Upper lobe of right lung (tissue), 1 donor: Measurements from ENCODE around the gene CCND3. TPM values are rescaled to one million over a fixed set of nuclear protein-coding genes. Genes with fewer than 3 reads are reported as not detected.

ENCODE experiments used
- ATAC-seq: fragments of 200-7000 bp; cut with Tn5 transposase; one replicate; pipeline ENCODE4 v1.9.1; 2020; ENCODE audit warnings: mild to moderate bottlenecking, moderate library complexity
- DNase-seq: peaks from one replicate; pipeline ENCODE4 v3.0.0-alpha.2; 2020
- H3K27ac ChIP-seq: fragments of 200-600 bp; one replicate; pipeline ENCODE4 v1.8.0; 2022
- H3K27me3 ChIP-seq: fragments of 200-600 bp; one replicate; pipeline ENCODE4 v1.8.0; 2022; ENCODE audit warnings: mild to moderate bottlenecking
- H3K36me3 ChIP-seq: fragments of 200-600 bp; one replicate; pipeline ENCODE4 v1.8.0; 2022
- H3K4me1 ChIP-seq: fragments of 200-600 bp; one replicate; pipeline ENCODE4 v1.8.0; 2022
- H3K4me3 ChIP-seq: fragments of 200-600 bp; one replicate; pipeline ENCODE4 v1.8.0; 2022; ENCODE audit warnings: mild to moderate bottlenecking
- H3K9me3 ChIP-seq: fragments of 200-600 bp; one replicate; pipeline ENCODE4 v1.8.0; 2022
- intact Hi-C: fragments of 100-400 bp; cut with DNase I; formaldehyde crosslinking; loops from one replicate; pipeline ENCODE4 v1.11.0; 2022
- total RNA-seq: library from RNA; stranded (reverse); fragmentation: NEBNext Ultra II Directional; extraction: Animal tissue kit (Norgen Biotek cat#: 25700); gene quantifications from one replicate; pipeline ENCODE4 v1.2.1, GENCODE V29; 2021
- TF ChIP-seq, protein P1 (sequence below): fragments of 200-600 bp; IDR thresholded peaks from one replicate; pipeline ENCODE4 v1.8.0; 2022; ENCODE audit warnings: antibody characterized with exemption
- donor health status: DM: no; HTN: yes; CAD: no; lungs with severe emphysema.

CCND3 gene
- total RNA-seq, 1 donor from 2014 or later, result 186 TPM

DNA sequence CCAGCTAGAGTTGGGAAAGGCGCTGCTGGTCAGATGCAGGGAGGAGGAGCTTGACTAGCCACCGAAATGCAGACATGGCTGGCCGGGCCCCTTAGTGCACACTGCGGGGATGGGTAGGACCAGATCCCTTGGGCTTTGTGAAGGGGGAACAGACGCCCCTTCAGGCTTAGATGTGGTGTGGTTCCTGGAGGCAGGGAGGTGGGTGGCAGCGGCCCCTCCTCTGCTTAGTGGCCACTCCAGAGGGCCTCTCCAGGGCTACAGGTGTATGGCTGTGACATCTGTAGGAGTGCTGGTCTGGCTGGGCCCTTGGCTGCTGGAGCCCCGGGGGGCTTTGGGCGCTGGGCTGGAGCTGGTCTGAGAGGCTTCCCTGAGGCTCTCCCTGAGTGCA is 5.9 kb downstream of the CCND3 start:
- Histone ChIP-seq H3K27ac (peak overlapping the region; percentile 28), H3K4me3 (no peak overlapping the region)

DNA sequence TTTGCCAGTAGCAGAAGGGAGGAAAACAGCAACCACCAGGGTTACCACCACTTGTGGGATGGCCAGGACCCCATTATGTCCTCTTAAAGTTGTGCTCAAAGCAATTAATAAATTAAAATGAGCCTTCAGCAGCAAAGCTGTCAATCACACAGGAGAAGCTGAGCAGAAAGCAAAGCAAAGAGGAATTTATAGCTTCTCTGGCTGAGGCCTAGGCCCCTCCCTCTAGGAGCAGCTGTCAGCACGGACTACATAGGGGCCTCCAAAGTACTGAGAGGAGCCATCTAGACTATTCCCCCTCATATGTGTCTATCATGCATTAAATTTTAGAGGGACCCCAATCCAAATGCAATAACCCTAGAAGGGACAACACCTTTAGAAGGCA is 6.4 kb downstream of the CCND3 start:
- peaks cover 55% of the 10 kb centered on the region for H3K4me1 ChIP-seq
- H3K27ac ChIP-seq, result no peak overlapping the region
- intact Hi-C loops, result loop anchor here (5.0 to 10.0 kb wide), 2 partner anchors 107 to 150 kb away; partner anchors contain the start of genes PRICKLE4 and TOMM6
- DNase-seq, result no peak
- H3K9me3 ChIP-seq, result no peaks in the 10 kb centered on the region
- H3K27me3 ChIP-seq, result no peaks in the 10 kb centered on the region
- ATAC-seq, result no peak
- no peak overlapping the region for H3K4me3 ChIP-seq
- H3K36me3 ChIP-seq, result peaks cover 60% of the 10 kb centered on the region
- TF ChIP-seq, protein P1, sequence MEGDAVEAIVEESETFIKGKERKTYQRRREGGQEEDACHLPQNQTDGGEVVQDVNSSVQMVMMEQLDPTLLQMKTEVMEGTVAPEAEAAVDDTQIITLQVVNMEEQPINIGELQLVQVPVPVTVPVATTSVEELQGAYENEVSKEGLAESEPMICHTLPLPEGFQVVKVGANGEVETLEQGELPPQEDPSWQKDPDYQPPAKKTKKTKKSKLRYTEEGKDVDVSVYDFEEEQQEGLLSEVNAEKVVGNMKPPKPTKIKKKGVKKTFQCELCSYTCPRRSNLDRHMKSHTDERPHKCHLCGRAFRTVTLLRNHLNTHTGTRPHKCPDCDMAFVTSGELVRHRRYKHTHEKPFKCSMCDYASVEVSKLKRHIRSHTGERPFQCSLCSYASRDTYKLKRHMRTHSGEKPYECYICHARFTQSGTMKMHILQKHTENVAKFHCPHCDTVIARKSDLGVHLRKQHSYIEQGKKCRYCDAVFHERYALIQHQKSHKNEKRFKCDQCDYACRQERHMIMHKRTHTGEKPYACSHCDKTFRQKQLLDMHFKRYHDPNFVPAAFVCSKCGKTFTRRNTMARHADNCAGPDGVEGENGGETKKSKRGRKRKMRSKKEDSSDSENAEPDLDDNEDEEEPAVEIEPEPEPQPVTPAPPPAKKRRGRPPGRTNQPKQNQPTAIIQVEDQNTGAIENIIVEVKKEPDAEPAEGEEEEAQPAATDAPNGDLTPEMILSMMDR, result no peak

More for the DNA sequence above, 5.9 kb downstream of the CCND3 start:
- TF ChIP-seq, protein P1, result no peak
- intact Hi-C loops, result loop anchor here (5.0 to 10.0 kb wide), 2 partner anchors 107 to 151 kb away; partner anchors contain the start of genes PRICKLE4 and TOMM6
- no peaks in the 10 kb centered on the region for H3K9me3 ChIP-seq
- ATAC-seq (no peak), DNase-seq (no peak)
- H3K4me1 ChIP-seq, result peaks cover 60% of the 10 kb centered on the region
- peaks cover 55% of the 10 kb centered on the region for H3K36me3 ChIP-seq
- H3K27me3 ChIP-seq, result no peaks in the 10 kb centered on the region

DNA sequence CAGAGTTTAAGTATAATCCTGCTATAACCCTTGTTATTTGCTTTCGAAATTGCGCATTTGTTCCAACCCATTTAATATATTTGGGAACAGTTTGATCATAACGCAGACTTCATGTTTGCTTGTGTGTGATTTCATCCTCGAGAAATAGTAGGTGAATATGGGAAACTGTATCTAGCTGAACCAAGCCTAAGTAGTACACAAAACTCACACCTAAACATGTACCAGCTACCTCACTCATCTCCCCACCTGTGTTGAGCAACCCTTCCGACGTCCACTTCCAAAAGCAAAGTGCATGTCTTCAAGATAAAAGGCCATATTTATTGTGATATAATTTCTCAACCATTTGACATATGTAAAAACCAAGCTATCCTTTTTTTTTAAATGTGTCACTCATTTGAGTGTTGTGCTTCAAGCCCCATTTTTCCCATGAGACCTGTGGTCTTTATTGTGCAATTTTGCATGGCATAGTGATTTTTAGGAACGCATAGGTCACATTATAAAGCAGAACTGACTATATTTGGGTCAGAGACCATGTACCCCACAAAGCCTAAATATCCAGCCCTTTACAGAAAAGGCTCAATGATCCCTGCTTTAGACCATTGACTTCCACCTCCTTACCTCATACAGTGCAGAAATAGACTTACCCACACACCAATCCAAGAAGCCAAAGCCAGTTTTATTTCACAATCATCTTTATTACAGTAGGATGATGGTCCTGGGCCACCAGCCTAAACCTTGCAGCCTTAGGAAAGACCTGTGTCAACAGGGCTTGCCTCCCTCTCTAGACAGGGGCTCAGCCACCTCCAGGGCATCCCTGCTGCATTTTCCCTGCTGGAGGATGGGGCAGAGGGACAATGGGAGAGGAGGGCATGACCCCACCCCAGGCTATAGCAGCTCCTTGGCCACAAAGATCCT is 7.1 kb downstream of the CCND3 start:
- TF ChIP-seq, protein P1, result no peak
- DNase-seq, result no peak
- Histone ChIP-seq H3K36me3 (peaks cover 66% of the 10 kb centered on the region), H3K27ac (no peak overlapping the region), H3K4me1 (peaks cover 49% of the 10 kb centered on the region), H3K9me3 (no peaks in the 10 kb centered on the region), H3K4me3 (no peak overlapping the region), H3K27me3 (no peaks in the 10 kb centered on the region)
- intact Hi-C loops, result loop anchor here (5.0 to 10.0 kb wide), 2 partner anchors 108 to 150 kb away; partner anchors contain the start of genes PRICKLE4 and TOMM6
- ATAC-seq, result no peak

DNA sequence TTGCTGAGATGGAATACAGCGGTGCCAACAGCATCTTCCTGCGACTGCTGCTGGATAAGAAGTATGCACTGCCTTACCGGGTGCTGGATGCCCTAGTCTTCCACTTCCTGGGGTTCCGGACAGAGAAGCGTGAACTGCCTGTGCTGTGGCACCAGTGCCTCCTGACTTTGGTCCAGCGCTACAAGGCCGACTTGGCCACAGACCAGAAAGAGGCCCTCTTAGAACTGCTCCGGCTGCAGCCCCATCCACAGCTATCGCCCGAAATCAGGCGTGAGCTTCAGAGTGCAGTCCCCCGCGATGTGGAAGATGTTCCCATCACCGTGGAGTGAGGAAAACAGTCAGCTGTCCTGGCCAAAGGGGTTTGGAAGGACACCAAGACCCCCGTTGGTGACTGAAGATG is 9.2 kb downstream of the CCND3 start:
- H3K4me1 ChIP-seq, result peaks cover 27% of the 10 kb centered on the region
- no peak for DNase-seq
- no peak overlapping the region for H3K4me3 ChIP-seq
- no peak for ATAC-seq
- H3K27ac ChIP-seq, result no peak overlapping the region
- no peaks in the 10 kb centered on the region for H3K27me3 ChIP-seq
- peaks cover 88% of the 10 kb centered on the region for H3K36me3 ChIP-seq
- no peaks in the 10 kb centered on the region for H3K9me3 ChIP-seq
- TF ChIP-seq, protein P1, result no peak
- intact Hi-C loops, result loop anchor here (10.0 kb wide), 1 partner anchor 148 kb away; the partner anchor contains the start of genes PRICKLE4 and TOMM6

DNA sequence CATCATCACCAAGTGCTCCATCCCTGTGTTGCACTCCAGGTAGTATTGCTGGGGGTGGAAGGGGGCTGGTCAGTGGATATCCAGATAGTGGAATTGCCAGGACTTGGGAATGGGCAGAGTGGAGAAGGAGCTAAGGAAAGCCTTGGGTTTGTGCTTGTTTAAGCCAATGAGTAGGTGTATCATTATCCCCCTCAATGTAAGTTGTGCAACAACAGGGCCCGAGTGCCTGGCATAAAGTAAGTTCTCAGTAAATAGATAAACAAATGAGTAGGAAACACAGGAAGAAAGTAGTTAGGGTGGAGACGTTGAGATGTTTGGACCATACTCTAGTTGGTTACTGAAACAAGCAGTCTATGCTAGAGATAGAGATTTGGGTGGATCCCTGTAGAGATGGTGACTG is 9.8 kb downstream of the CCND3 start:
- Histone ChIP-seq H3K4me3 (no peak overlapping the region), H3K27me3 (no peaks in the 10 kb centered on the region), H3K9me3 (no peaks in the 10 kb centered on the region), H3K27ac (no peak overlapping the region), H3K36me3 (peaks cover 94% of the 10 kb centered on the region), H3K4me1 (peaks cover 21% of the 10 kb centered on the region)
- DNase-seq, result no peak
- TF ChIP-seq, protein P1, result no peak
- ATAC-seq, result no peak
- intact Hi-C loops, result loop anchor here (10.0 kb wide), 1 partner anchor 147 kb away; the partner anchor contains the start of genes PRICKLE4 and TOMM6
